ENCODE measurements around the gene ZSCAN30.

ZSCAN30 gene

GRCh38 chr18:35290094-35290735 is at the start of gene ZSCAN30:
Gene ZSCAN30, minus strand, starts transcription at chr18:35290229. Its CDS starts 25,877 bp downstream, at chr18:35264352.
- peak; percentile 91 to 92 for DNase-seq (ENCODE audit: low read depth in 1 of 2, low spot score in 1 of 2)

GRCh38 chr18:35337286-35337685 is 47.3 kb upstream of the ZSCAN30 start:
- DNase-seq (ENCODE audit: low read depth in 1 of 2, low spot score in 1 of 2), result no peak

GRCh38 chr18:35335866-35336265 is 45.8 kb upstream of the ZSCAN30 start:
- no peak for DNase-seq (ENCODE audit: low read depth in 1 of 2, low spot score in 1 of 2)

- DNase-seq (ENCODE audit: low read depth in 1 of 2, low spot score in 1 of 2), result no peak
Observed at GRCh38 chr18:35334821-35335220, 44.8 kb upstream of the ZSCAN30 start.

- DNase-seq (ENCODE audit: low read depth in 1 of 2, low spot score in 1 of 2), result no peak
Observed at GRCh38 chr18:35334212-35334611, 44.2 kb upstream of the ZSCAN30 start.

GRCh38 chr18:35331367-35332087 is 41.5 kb upstream of the ZSCAN30 start:
- no peak for DNase-seq (ENCODE audit: low read depth in 1 of 2, low spot score in 1 of 2)

GRCh38 chr18:35328868-35329267 is 38.8 kb upstream of the ZSCAN30 start:
- DNase-seq (ENCODE audit: low read depth in 1 of 2, low spot score in 1 of 2), result no peak

GRCh38 chr18:35326695-35327387 is 36.8 kb upstream of the ZSCAN30 start:
- no peak for DNase-seq (ENCODE audit: low read depth in 1 of 2, low spot score in 1 of 2)

GRCh38 chr18:35324926-35325655 is 35.1 kb upstream of the ZSCAN30 start:
- DNase-seq (ENCODE audit: low read depth in 1 of 2, low spot score in 1 of 2), result no peak

- no peak for DNase-seq (ENCODE audit: low read depth in 1 of 2, low spot score in 1 of 2)
Observed at GRCh38 chr18:35322486-35323458, 32.7 kb upstream of the ZSCAN30 start.

GRCh38 chr18:35311496-35311895 is 21.5 kb upstream of the ZSCAN30 start:
- no peak for DNase-seq (ENCODE audit: low read depth in 1 of 2, low spot score in 1 of 2)

GRCh38 chr18:35306588-35307250 is 16.7 kb upstream of the ZSCAN30 start:
- DNase-seq (ENCODE audit: low read depth in 1 of 2, low spot score in 1 of 2), result no peak

GRCh38 chr18:35303610-35304009 is 13.6 kb upstream of the ZSCAN30 start:
- DNase-seq (ENCODE audit: low read depth in 1 of 2, low spot score in 1 of 2), result no peak

GRCh38 chr18:35296060-35296459 is 6.0 kb upstream of the ZSCAN30 start:
- no peak for DNase-seq (ENCODE audit: low read depth in 1 of 2, low spot score in 1 of 2)

- DNase-seq (ENCODE audit: low read depth in 1 of 2, low spot score in 1 of 2), result no peak
Observed at GRCh38 chr18:35291166-35291565, 1.1 kb upstream of the ZSCAN30 start.

- DNase-seq (ENCODE audit: low read depth in 1 of 2, low spot score in 1 of 2), result no peak
Observed at GRCh38 chr18:35289727-35290093, 319 bp downstream of the ZSCAN30 start.

- no peak for DNase-seq (ENCODE audit: low read depth in 1 of 2, low spot score in 1 of 2)
Observed at GRCh38 chr18:35289293-35289692, 736 bp downstream of the ZSCAN30 start.

GRCh38 chr18:35284841-35285240 is 5.2 kb downstream of the ZSCAN30 start:
- DNase-seq (ENCODE audit: low read depth in 1 of 2, low spot score in 1 of 2), result no peak

GRCh38 chr18:35283923-35284794 is 5.9 kb downstream of the ZSCAN30 start:
- DNase-seq (ENCODE audit: low read depth in 1 of 2, low spot score in 1 of 2), result no peak
